Stimulated activated CD4-positive, alpha-beta T cell treated with anti-CD3 and anti-CD28 coated beads, TNF-alpha, amount 100 ng/mL, for 48 hours (primary cell): Measurements from ENCODE around the gene SLC5A10.
"Not testable (repeated sequence)": the region's sequence is repeated elsewhere in the genome, so short reads cannot be mapped to it uniquely, and the experiment has no call there.

Experiments
- DNase-seq, 3 donors: peaks; one replicate each; pipeline ENCODE4 v3.0.0-alpha.2; 2020; ENCODE audit warnings: low read depth in 3 of 3

SLC5A10 gene

GRCh38 chr17:18947866-18948265 lies 4.1 kb upstream of the SLC5A10 start:
- no peak for DNase-seq

- DNase-seq = no peak
Observed at GRCh38 chr17:18948476-18949006, 3.4 kb upstream of the SLC5A10 start.

GRCh38 chr17:18949566-18949965 lies 2.4 kb upstream of the SLC5A10 start:
- DNase-seq = no peak

GRCh38 chr17:18950346-18950745 lies 1.6 kb upstream of the SLC5A10 start:
- no peak for DNase-seq

- DNase-seq = no peak
Observed at GRCh38 chr17:18950944-18951905, 740 bp upstream of the SLC5A10 start.

- DNase-seq = no peak
Observed at GRCh38 chr17:18953231-18953728, 1.3 kb downstream of the SLC5A10 start.

- no peak for DNase-seq
Observed at GRCh38 chr17:18954321-18954720, 2.4 kb downstream of the SLC5A10 start.

GRCh38 chr17:18955009-18955408 lies 3.0 kb downstream of the SLC5A10 start:
- DNase-seq = no peak

GRCh38 chr17:18956021-18956420 lies 4.1 kb downstream of the SLC5A10 start:
- DNase-seq = not testable (repeated sequence)

- DNase-seq = no peak
Observed at GRCh38 chr17:18956581-18956980, 4.6 kb downstream of the SLC5A10 start.

- no peak for DNase-seq
Observed at GRCh38 chr17:18957831-18958230, 5.9 kb downstream of the SLC5A10 start.

- DNase-seq = no peak
Observed at GRCh38 chr17:18958611-18959010, 6.6 kb downstream of the SLC5A10 start.

GRCh38 chr17:18959071-18959844 lies 7.3 kb downstream of the SLC5A10 start:
- no peak for DNase-seq

- DNase-seq = no peak
Observed at GRCh38 chr17:18959845-18960240, 7.9 kb downstream of the SLC5A10 start.

GRCh38 chr17:18960241-18960665 lies 8.3 kb downstream of the SLC5A10 start:
- DNase-seq = no peak

GRCh38 chr17:18960803-18961511 lies 9.0 kb downstream of the SLC5A10 start:
- DNase-seq = peak; percentile 53 to 84 (median 74)

- no peak for DNase-seq
Observed at GRCh38 chr17:18961634-18962493, 9.9 kb downstream of the SLC5A10 start.

- no peak for DNase-seq
Observed at GRCh38 chr17:18962494-18962815, 10.5 kb downstream of the SLC5A10 start.

GRCh38 chr17:18963126-18964017 lies 11.4 kb downstream of the SLC5A10 start:
- DNase-seq = no peak

GRCh38 chr17:18964018-18964351 lies 12.0 kb downstream of the SLC5A10 start:
- DNase-seq = no peak
